Stimulated activated naive CD8-positive, alpha-beta T cell treated with anti-CD3 and anti-CD28 coated beads, Interleukin-15, amount 100 ng/mL, for 72 hours (primary cell): ENCODE measurements around the gene LTBP1.
A peak's percentile ranks its signal among the peaks of the same experiment; 100 is the strongest.

Source experiments
- ATAC-seq: fragments of 150-1000 bp; cut with Tn5 transposase; 2 replicates; pipeline ENCODE4 v1.10.0; 2021; ENCODE audit warnings: mild to moderate bottlenecking, moderate library complexity
- DNase-seq, 2 donors: peaks; one replicate each; pipeline ENCODE4 v3.0.0; 2021 to 2022
- H3K27ac Mint-ChIP-seq, 2 donors: one replicate each; pipeline ENCODE4 v1.8.0; 2022; ENCODE audit warnings: mild to moderate bottlenecking in 2 of 2, mixed read lengths in 2 of 2, moderate library complexity in 2 of 2
- H3K27me3 Mint-ChIP-seq: one replicate; pipeline ENCODE4 v1.8.0; 2022; ENCODE audit warnings: mixed read lengths
- H3K4me1 Mint-ChIP-seq: one replicate; pipeline ENCODE4 v1.8.0; 2022; ENCODE audit warnings: mild to moderate bottlenecking, mixed read lengths
- H3K4me3 Mint-ChIP-seq, 2 donors: one replicate each; pipeline ENCODE4 v1.8.0; 2022; ENCODE audit warnings: mild to moderate bottlenecking in 2 of 2, mixed read lengths in 2 of 2, moderate library complexity in 1 of 2
- H3K9me3 Mint-ChIP-seq, 2 donors: one replicate each; pipeline ENCODE4 v1.8.0; 2022; ENCODE audit warnings: mixed read lengths in 2 of 2

LTBP1 gene

GRCh38 chr2:33131111-33131510, 184.4 kb downstream of the LTBP1 start:
- Mint-ChIP-seq H3K27ac (no peak overlapping the region), H3K4me3 (no peak overlapping the region), H3K4me1 (no peaks in the 10 kb centered on the region), H3K27me3 (peaks cover 5% of the 10 kb centered on the region), H3K9me3 (no peaks in the 10 kb centered on the region)
- DNase-seq, result no peak
- no peak for ATAC-seq

GRCh38 chr2:33131749-33132148, 185.0 kb downstream of the LTBP1 start:
- no peak for DNase-seq
- H3K4me1 Mint-ChIP-seq, result no peaks in the 10 kb centered on the region
- H3K4me3 Mint-ChIP-seq, result no peak overlapping the region
- no peak for ATAC-seq
- peaks cover 5% of the 10 kb centered on the region for H3K27me3 Mint-ChIP-seq
- H3K27ac Mint-ChIP-seq, result no peak overlapping the region
- H3K9me3 Mint-ChIP-seq, result no peaks in the 10 kb centered on the region

- Mint-ChIP-seq H3K27me3 (peaks cover 5% of the 10 kb centered on the region), H3K27ac (no peak overlapping the region), H3K4me3 (no peak overlapping the region), H3K9me3 (no peaks in the 10 kb centered on the region), H3K4me1 (no peaks in the 10 kb centered on the region)
- DNase-seq (no peak), ATAC-seq (no peak)
These were observed 186.8 kb downstream of the LTBP1 start for GRCh38 chr2:33133454-33133952.

GRCh38 chr2:33134086-33134771, 187.5 kb downstream of the LTBP1 start:
- Mint-ChIP-seq H3K9me3 (no peaks in the 10 kb centered on the region), H3K27me3 (no peaks in the 10 kb centered on the region), H3K27ac (no peak overlapping the region), H3K4me1 (no peaks in the 10 kb centered on the region), H3K4me3 (no peak overlapping the region)
- ATAC-seq (no peak), DNase-seq (no peak)

- Mint-ChIP-seq H3K27me3 (no peaks in the 10 kb centered on the region), H3K27ac (no peak overlapping the region), H3K4me3 (no peak overlapping the region), H3K4me1 (no peaks in the 10 kb centered on the region), H3K9me3 (no peaks in the 10 kb centered on the region)
- DNase-seq (no peak), ATAC-seq (no peak)
These were observed 188.2 kb downstream of the LTBP1 start for GRCh38 chr2:33134791-33135560.

- no peaks in the 10 kb centered on the region for H3K4me1 Mint-ChIP-seq
- no peaks in the 10 kb centered on the region for H3K9me3 Mint-ChIP-seq
- DNase-seq (no peak), ATAC-seq (no peak)
- H3K27me3 Mint-ChIP-seq, result no peaks in the 10 kb centered on the region
- no peak overlapping the region for H3K4me3 Mint-ChIP-seq
- no peak overlapping the region for H3K27ac Mint-ChIP-seq
These were observed 188.9 kb downstream of the LTBP1 start for GRCh38 chr2:33135645-33136044.

GRCh38 chr2:33136056-33136455, 189.3 kb downstream of the LTBP1 start:
- Mint-ChIP-seq H3K4me3 (no peak overlapping the region), H3K9me3 (no peaks in the 10 kb centered on the region), H3K27me3 (no peaks in the 10 kb centered on the region), H3K4me1 (no peaks in the 10 kb centered on the region), H3K27ac (no peak overlapping the region)
- DNase-seq, result no peak
- ATAC-seq, result no peak

GRCh38 chr2:33136566-33136965, 189.8 kb downstream of the LTBP1 start:
- Mint-ChIP-seq H3K4me3 (no peak overlapping the region), H3K27me3 (no peaks in the 10 kb centered on the region), H3K4me1 (no peaks in the 10 kb centered on the region), H3K27ac (no peak overlapping the region), H3K9me3 (no peaks in the 10 kb centered on the region)
- no peak for DNase-seq
- no peak for ATAC-seq

GRCh38 chr2:33137331-33137730, 190.6 kb downstream of the LTBP1 start:
- peaks cover 3% of the 10 kb centered on the region for H3K27me3 Mint-ChIP-seq
- DNase-seq (no peak), ATAC-seq (no peak)
- no peak overlapping the region for H3K4me3 Mint-ChIP-seq
- no peaks in the 10 kb centered on the region for H3K9me3 Mint-ChIP-seq
- H3K4me1 Mint-ChIP-seq, result no peaks in the 10 kb centered on the region
- no peak overlapping the region for H3K27ac Mint-ChIP-seq

- DNase-seq (no peak), ATAC-seq (no peak)
- Mint-ChIP-seq H3K27ac (no peak overlapping the region), H3K4me1 (no peaks in the 10 kb centered on the region), H3K9me3 (no peaks in the 10 kb centered on the region), H3K27me3 (peaks cover 7% of the 10 kb centered on the region), H3K4me3 (no peak overlapping the region)
These were observed 193.2 kb downstream of the LTBP1 start for GRCh38 chr2:33139949-33140348.

GRCh38 chr2:33141476-33141875, 194.7 kb downstream of the LTBP1 start:
- no peak for ATAC-seq
- no peaks in the 10 kb centered on the region for H3K4me1 Mint-ChIP-seq

GRCh38 chr2:33142810-33143209, 196.1 kb downstream of the LTBP1 start:
- Mint-ChIP-seq H3K9me3 (no peaks in the 10 kb centered on the region), H3K4me3 (no peak overlapping the region), H3K4me1 (no peaks in the 10 kb centered on the region), H3K27me3 (peaks cover 12% of the 10 kb centered on the region), H3K27ac (no peak overlapping the region)
- DNase-seq (no peak), ATAC-seq (no peak)

More at GRCh38 chr2:33141476-33141875, 194.7 kb downstream of the LTBP1 start:
- DNase-seq, result no peak
- Mint-ChIP-seq H3K27ac (peak overlapping the region in 1 of 2 donors; percentile 37), H3K27me3 (peaks cover 12% of the 10 kb centered on the region), H3K4me3 (no peak overlapping the region), H3K9me3 (no peaks in the 10 kb centered on the region)

- H3K27me3 Mint-ChIP-seq, result peaks cover 12% of the 10 kb centered on the region
- ATAC-seq (no peak), DNase-seq (no peak)
- no peaks in the 10 kb centered on the region for H3K4me1 Mint-ChIP-seq
- H3K9me3 Mint-ChIP-seq, result no peaks in the 10 kb centered on the region
- H3K4me3 Mint-ChIP-seq, result no peak overlapping the region
- H3K27ac Mint-ChIP-seq, result no peak overlapping the region
These were observed 197.5 kb downstream of the LTBP1 start for GRCh38 chr2:33144243-33144642.

GRCh38 chr2:33145459-33145858, 198.7 kb downstream of the LTBP1 start:
- no peaks in the 10 kb centered on the region for H3K4me1 Mint-ChIP-seq
- H3K27ac Mint-ChIP-seq, result no peak overlapping the region
- DNase-seq, result no peak
- no peak overlapping the region for H3K4me3 Mint-ChIP-seq
- peaks cover 12% of the 10 kb centered on the region for H3K27me3 Mint-ChIP-seq
- ATAC-seq, result no peak
- no peaks in the 10 kb centered on the region for H3K9me3 Mint-ChIP-seq

- H3K27ac Mint-ChIP-seq, result no peak overlapping the region
- no peak for DNase-seq
- no peak for ATAC-seq
- H3K9me3 Mint-ChIP-seq, result no peaks in the 10 kb centered on the region
- no peaks in the 10 kb centered on the region for H3K4me1 Mint-ChIP-seq
- H3K27me3 Mint-ChIP-seq, result peaks cover 12% of the 10 kb centered on the region
- H3K4me3 Mint-ChIP-seq, result no peak overlapping the region
These were observed 199.3 kb downstream of the LTBP1 start for GRCh38 chr2:33146102-33146501.

- Mint-ChIP-seq H3K27me3 (no peaks in the 10 kb centered on the region), H3K9me3 (no peaks in the 10 kb centered on the region), H3K4me3 (no peak overlapping the region), H3K4me1 (no peaks in the 10 kb centered on the region), H3K27ac (no peak overlapping the region)
- no peak for DNase-seq
- no peak for ATAC-seq
These were observed 206.3 kb downstream of the LTBP1 start for GRCh38 chr2:33153008-33153407.
